ENCODE results near the gene TSPAN18.

DNA sequence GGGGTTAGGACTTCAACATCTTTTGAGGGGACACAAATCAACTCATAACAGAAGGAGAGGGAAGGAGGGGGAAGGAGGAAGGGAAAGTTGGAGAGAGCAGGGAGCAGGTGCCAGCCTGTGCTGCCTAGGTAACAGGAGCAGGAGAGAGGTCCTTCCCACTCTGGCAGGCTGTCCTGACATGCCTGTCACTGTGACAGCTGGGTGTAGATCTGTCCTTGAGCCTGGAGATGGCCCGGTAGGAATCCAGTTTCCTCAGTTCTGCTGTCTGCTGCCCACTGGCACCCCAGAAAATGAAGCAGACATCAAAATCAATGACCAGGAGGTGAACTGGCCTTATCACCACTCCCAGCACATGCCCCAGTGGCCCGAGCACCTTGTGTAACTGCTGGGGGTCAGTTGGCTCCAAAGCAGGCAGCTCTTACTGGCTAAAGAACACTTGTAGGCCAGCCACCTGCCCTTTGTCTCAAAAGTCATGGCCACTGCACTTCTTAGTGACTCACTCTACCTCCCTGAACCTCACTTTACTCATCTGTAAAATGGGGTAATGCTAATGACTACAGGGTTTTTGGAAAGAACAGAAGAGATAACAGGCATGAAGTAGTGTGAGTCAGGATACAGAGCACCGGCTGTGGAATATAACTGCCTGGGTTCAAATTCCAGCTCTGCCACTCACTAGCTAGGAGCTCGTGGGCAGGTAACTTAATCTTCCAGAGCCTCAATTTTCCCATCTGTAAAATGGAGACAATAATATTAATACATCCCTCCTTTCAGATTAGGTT is 8.0 kb upstream of the TSPAN18 start:
- TF ChIP-seq POLR2A (IDR thresholded peaks at IDR 0.05; ENCODE audit: low read length): no peak
- no peak for TF ChIP-seq GATA1 (IDR thresholded peaks at IDR 0.05; ENCODE audit: low read depth, low read length)

Data from erythroblast (primary cell).